ENCODE results near the gene RBMS3. TPM values are rescaled to one million over a fixed set of nuclear protein-coding genes. Genes with fewer than 3 reads are reported as not detected.
"Not testable (repeated sequence)": the region's sequence is repeated elsewhere in the genome, so short reads cannot be mapped to it uniquely, and the experiment has no call there.

The RBMS3 gene
- total RNA-seq, 2 experiments from 2014 or later: 0.25 to 0.27 TPM

GRCh38 chr3:29515451-29515850, 234.6 kb downstream of the RBMS3 start:
- Mint-ChIP-seq H3K36me3 (ENCODE audit: low read depth) (no peaks in the 10 kb centered on the region), H3K4me1 (peaks cover 4% of the 10 kb centered on the region), H3K27me3 (no peaks in the 10 kb centered on the region), H3K27ac (no peak overlapping the region), H3K4me3 (no peak overlapping the region), H3K9me3 (no peaks in the 10 kb centered on the region)
- ChIA-PET POLR2A (no interaction called here), CTCF (no interaction called here)
- no peak for DNase-seq

DNA sequence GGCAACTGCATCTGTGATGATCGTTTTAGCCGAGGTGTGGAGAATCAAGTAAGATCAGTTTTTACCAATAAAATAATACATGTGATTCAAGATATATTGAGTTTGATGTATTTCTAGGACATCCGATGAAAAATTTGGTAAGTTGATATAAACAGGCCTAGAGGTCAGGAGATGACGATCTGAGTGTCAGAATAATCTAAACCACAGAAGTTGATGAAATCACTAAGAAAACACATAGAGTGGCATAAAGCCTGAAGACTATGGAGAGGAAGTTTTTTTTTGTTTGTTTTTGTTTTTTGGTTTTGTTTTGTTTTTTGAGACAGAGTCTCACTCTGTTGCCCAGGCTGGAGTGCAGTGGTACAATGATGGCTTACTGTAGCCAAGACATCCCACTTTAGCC, 235.3 kb downstream of the RBMS3 start:
- no peaks in the 10 kb centered on the region for H3K27me3 Mint-ChIP-seq
- peaks cover 4% of the 10 kb centered on the region for H3K4me1 Mint-ChIP-seq
- ChIA-PET CTCF (no interaction called here), POLR2A (no interaction called here)
- no peaks in the 10 kb centered on the region for H3K9me3 Mint-ChIP-seq
- no peak overlapping the region for H3K4me3 Mint-ChIP-seq
- H3K36me3 Mint-ChIP-seq (ENCODE audit: low read depth): no peaks in the 10 kb centered on the region
- H3K27ac Mint-ChIP-seq: no peak overlapping the region
- no peak for DNase-seq

GRCh38 chr3:29520764-29521163, 239.9 kb downstream of the RBMS3 start:
- ChIA-PET POLR2A (no interaction called here), CTCF (no interaction called here)
- DNase-seq: no peak
- no peaks in the 10 kb centered on the region for H3K27me3 Mint-ChIP-seq
- no peaks in the 10 kb centered on the region for H3K4me1 Mint-ChIP-seq
- no peaks in the 10 kb centered on the region for H3K9me3 Mint-ChIP-seq
- no peaks in the 10 kb centered on the region for H3K36me3 Mint-ChIP-seq (ENCODE audit: low read depth)
- H3K27ac Mint-ChIP-seq: no peak overlapping the region
- no peak overlapping the region for H3K4me3 Mint-ChIP-seq

DNA sequence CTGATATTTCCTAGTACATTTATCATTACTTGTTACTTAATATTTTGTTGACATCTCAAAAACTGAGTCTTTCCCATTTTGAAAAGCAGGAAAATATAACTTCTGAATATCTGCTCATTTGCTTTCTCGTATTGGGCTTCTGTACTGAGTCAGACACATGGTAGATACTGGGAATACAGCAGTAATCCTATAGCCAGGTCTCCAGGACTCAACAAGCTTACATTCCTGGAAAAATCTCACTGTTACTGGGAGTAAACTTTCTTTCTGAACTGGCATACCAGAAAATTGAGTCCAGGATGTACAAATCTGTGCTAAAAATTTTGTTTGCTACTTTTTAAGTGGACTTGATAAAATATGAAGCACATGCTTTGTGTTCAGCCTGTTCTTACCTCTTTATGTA, 240.4 kb downstream of the RBMS3 start:
- Mint-ChIP-seq H3K36me3 (ENCODE audit: low read depth) (no peaks in the 10 kb centered on the region), H3K4me1 (no peaks in the 10 kb centered on the region), H3K4me3 (no peak overlapping the region), H3K27me3 (no peaks in the 10 kb centered on the region), H3K27ac (no peak overlapping the region), H3K9me3 (no peaks in the 10 kb centered on the region)
- ChIA-PET POLR2A (no interaction called here), CTCF (no interaction called here)
- no peak for DNase-seq

DNA sequence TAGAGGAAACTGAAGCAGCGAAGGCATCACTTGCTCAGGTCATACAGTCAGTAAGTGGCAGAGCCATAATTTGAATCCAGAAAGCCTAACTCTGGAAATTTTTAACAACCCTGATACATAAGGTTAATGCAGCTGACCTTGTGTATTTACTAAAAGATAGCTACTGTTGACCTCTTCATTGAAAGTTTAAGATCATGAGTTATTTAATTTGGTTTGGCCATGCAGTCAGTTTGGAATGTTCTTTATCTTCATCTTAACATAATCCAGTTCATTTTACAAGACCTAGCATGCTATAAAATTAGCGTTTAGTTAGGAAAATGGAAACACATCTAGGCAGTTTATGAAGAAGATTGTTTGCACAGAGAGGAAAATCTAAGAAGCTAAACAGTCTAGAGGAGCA, 240.9 kb downstream of the RBMS3 start:
- H3K27ac Mint-ChIP-seq: no peak overlapping the region
- H3K36me3 Mint-ChIP-seq (ENCODE audit: low read depth): no peaks in the 10 kb centered on the region
- no peaks in the 10 kb centered on the region for H3K9me3 Mint-ChIP-seq
- no peaks in the 10 kb centered on the region for H3K4me1 Mint-ChIP-seq
- no peaks in the 10 kb centered on the region for H3K27me3 Mint-ChIP-seq
- ChIA-PET CTCF (no interaction called here), POLR2A (no interaction called here)
- H3K4me3 Mint-ChIP-seq: no peak overlapping the region
- no peak for DNase-seq

- H3K4me3 Mint-ChIP-seq; POLR2A ChIA-PET; H3K4me1 Mint-ChIP-seq; H3K27me3 Mint-ChIP-seq; H3K27ac Mint-ChIP-seq; DNase-seq; H3K9me3 Mint-ChIP-seq; H3K36me3 Mint-ChIP-seq (ENCODE audit: low read depth): not testable (repeated sequence)
- CTCF ChIA-PET: interaction anchor here (0.6 kb wide), 2 partner anchors 22 to 45 kb away, joined by 3 read pairs; no protein-coding TSS in a partner anchor
These were observed 243.6 kb downstream of the RBMS3 start for GRCh38 chr3:29524433-29524832.

GRCh38 chr3:29525254-29525881, 244.5 kb downstream of the RBMS3 start:
- CTCF ChIA-PET: interaction anchor here (0.6 kb wide), 1 partner anchor 18 kb away, joined by 3 read pairs; no protein-coding TSS in a partner anchor

GRCh38 chr3:29527246-29527645, 246.4 kb downstream of the RBMS3 start:
- no peaks in the 10 kb centered on the region for H3K9me3 Mint-ChIP-seq
- H3K4me3 Mint-ChIP-seq: no peak overlapping the region
- H3K27ac Mint-ChIP-seq: no peak overlapping the region
- DNase-seq: no peak
- H3K4me1 Mint-ChIP-seq: no peaks in the 10 kb centered on the region
- no peaks in the 10 kb centered on the region for H3K36me3 Mint-ChIP-seq (ENCODE audit: low read depth)
- H3K27me3 Mint-ChIP-seq: no peaks in the 10 kb centered on the region
- CTCF ChIA-PET: no interaction called here
- POLR2A ChIA-PET: no interaction called here

More at GRCh38 chr3:29525254-29525881, 244.5 kb downstream of the RBMS3 start:
- no peak for DNase-seq
- H3K9me3 Mint-ChIP-seq: no peaks in the 10 kb centered on the region
- no peak overlapping the region for H3K4me3 Mint-ChIP-seq
- H3K4me1 Mint-ChIP-seq: no peaks in the 10 kb centered on the region
- H3K36me3 Mint-ChIP-seq (ENCODE audit: low read depth): no peaks in the 10 kb centered on the region
- POLR2A ChIA-PET: no interaction called here
- H3K27me3 Mint-ChIP-seq: no peaks in the 10 kb centered on the region
- H3K27ac Mint-ChIP-seq: no peak overlapping the region

DNA sequence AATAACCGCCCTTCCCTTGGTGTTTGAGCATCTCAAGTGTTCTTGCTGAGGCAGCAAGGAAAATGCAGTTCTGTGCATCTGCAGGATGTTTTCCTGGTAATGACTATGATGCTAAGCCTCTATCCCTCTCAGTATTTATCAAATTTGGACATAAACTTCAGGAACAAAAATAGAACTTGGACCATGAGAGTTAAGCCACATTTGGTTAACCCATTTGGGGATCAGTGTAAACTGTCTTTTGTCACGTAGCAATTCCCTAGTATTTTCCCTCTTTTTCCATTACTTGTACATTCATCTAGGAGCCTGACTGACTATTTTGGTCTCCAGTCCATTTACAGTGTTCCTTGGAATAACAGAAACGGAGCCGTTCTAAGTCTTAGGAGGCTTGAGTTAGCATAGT, 250.8 kb downstream of the RBMS3 start:
- no peak overlapping the region for H3K4me3 Mint-ChIP-seq
- H3K4me1 Mint-ChIP-seq: no peaks in the 10 kb centered on the region
- H3K36me3 Mint-ChIP-seq (ENCODE audit: low read depth): no peaks in the 10 kb centered on the region
- no peaks in the 10 kb centered on the region for H3K27me3 Mint-ChIP-seq
- no peak overlapping the region for H3K27ac Mint-ChIP-seq
- ChIA-PET POLR2A (no interaction called here), CTCF (no interaction called here)
- DNase-seq: no peak
- H3K9me3 Mint-ChIP-seq: no peaks in the 10 kb centered on the region

GRCh38 chr3:29532473-29532872, 251.6 kb downstream of the RBMS3 start:
- H3K27ac Mint-ChIP-seq: no peak overlapping the region
- DNase-seq: no peak
- no peaks in the 10 kb centered on the region for H3K4me1 Mint-ChIP-seq
- CTCF ChIA-PET: no interaction called here
- no peaks in the 10 kb centered on the region for H3K9me3 Mint-ChIP-seq
- POLR2A ChIA-PET: no interaction called here
- H3K4me3 Mint-ChIP-seq: no peak overlapping the region
- H3K27me3 Mint-ChIP-seq: no peaks in the 10 kb centered on the region
- no peaks in the 10 kb centered on the region for H3K36me3 Mint-ChIP-seq (ENCODE audit: low read depth)

- no peaks in the 10 kb centered on the region for H3K9me3 Mint-ChIP-seq
- no peaks in the 10 kb centered on the region for H3K4me1 Mint-ChIP-seq
- H3K4me3 Mint-ChIP-seq: no peak overlapping the region
- ChIA-PET CTCF (no interaction called here), POLR2A (no interaction called here)
- DNase-seq: no peak
- H3K27ac Mint-ChIP-seq: no peak overlapping the region
- H3K27me3 Mint-ChIP-seq: no peaks in the 10 kb centered on the region
- H3K36me3 Mint-ChIP-seq (ENCODE audit: low read depth): no peaks in the 10 kb centered on the region
These were observed 253.1 kb downstream of the RBMS3 start for GRCh38 chr3:29534006-29534405.

GRCh38 chr3:29536016-29536758, 255.3 kb downstream of the RBMS3 start:
- CTCF ChIA-PET: no interaction called here
- Mint-ChIP-seq H3K4me1 (no peaks in the 10 kb centered on the region), H3K9me3 (no peaks in the 10 kb centered on the region), H3K27me3 (no peaks in the 10 kb centered on the region), H3K36me3 (ENCODE audit: low read depth) (no peaks in the 10 kb centered on the region), H3K27ac (no peak overlapping the region), H3K4me3 (no peak overlapping the region)
- POLR2A ChIA-PET: no interaction called here
- DNase-seq: no peak

- H3K36me3 Mint-ChIP-seq (ENCODE audit: low read depth): no peaks in the 10 kb centered on the region
- DNase-seq: no peak
- POLR2A ChIA-PET: no interaction called here
- H3K4me1 Mint-ChIP-seq: no peaks in the 10 kb centered on the region
- no peak overlapping the region for H3K27ac Mint-ChIP-seq
- H3K27me3 Mint-ChIP-seq: no peaks in the 10 kb centered on the region
- CTCF ChIA-PET: no interaction called here
- H3K9me3 Mint-ChIP-seq: no peaks in the 10 kb centered on the region
- no peak overlapping the region for H3K4me3 Mint-ChIP-seq
These were observed 257.2 kb downstream of the RBMS3 start for GRCh38 chr3:29537889-29538609.

DNA sequence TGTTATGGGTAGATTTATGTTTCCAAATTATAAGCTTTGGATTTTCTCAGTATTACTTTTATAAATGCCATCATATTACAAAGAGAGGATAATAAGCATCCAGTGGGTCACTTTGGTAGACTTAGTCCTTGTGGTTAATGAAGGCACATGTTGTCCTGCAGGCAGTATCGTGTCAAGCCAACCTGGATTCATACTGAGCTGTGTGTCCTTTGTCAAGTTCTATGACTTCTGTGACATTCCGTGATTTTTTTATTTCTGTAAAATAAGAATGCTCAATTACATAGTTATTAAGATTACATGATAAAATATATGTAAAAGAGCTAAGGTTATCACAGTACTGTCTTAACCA, 257.7 kb downstream of the RBMS3 start:
- no peak for DNase-seq
- no peaks in the 10 kb centered on the region for H3K9me3 Mint-ChIP-seq
- H3K27ac Mint-ChIP-seq: no peak overlapping the region
- H3K27me3 Mint-ChIP-seq: no peaks in the 10 kb centered on the region
- no peak overlapping the region for H3K4me3 Mint-ChIP-seq
- ChIA-PET CTCF (no interaction called here), POLR2A (no interaction called here)
- H3K4me1 Mint-ChIP-seq: no peaks in the 10 kb centered on the region
- H3K36me3 Mint-ChIP-seq (ENCODE audit: low read depth): no peaks in the 10 kb centered on the region
